Ishikawa (cell line): ENCODE results near the gene TGFB1.
"Not testable (repeated sequence)": the region's sequence is repeated elsewhere in the genome, so short reads cannot be mapped to it uniquely, and the experiment has no call there.

Experiments
- CEBPB ChIP-seq: IDR thresholded peaks from 2 replicates; pipeline ENCODE4 v1.6.1; 2012
- EGR1 ChIP-seq: IDR thresholded peaks from 2 replicates; pipeline ENCODE4 v1.6.1; 2012
- EP300 ChIP-seq: IDR thresholded peaks from 2 replicates; pipeline ENCODE4 v1.6.1; 2012; ENCODE audit warnings: borderline replicate concordance
- FOXM1 ChIP-seq: IDR thresholded peaks from 2 replicates; pipeline ENCODE4 v1.6.1; 2012; ENCODE audit warnings: low read depth, borderline replicate concordance
- MAX ChIP-seq: IDR thresholded peaks from 2 replicates; pipeline ENCODE4 v1.6.1; 2012
- NFIC ChIP-seq: IDR thresholded peaks from 2 replicates; pipeline ENCODE4 v1.6.1; 2012
- RAD21 ChIP-seq: IDR thresholded peaks from 2 replicates; pipeline ENCODE4 v1.6.1; 2012; ENCODE audit warnings: low read depth
- REST ChIP-seq: IDR thresholded peaks from 2 replicates; pipeline ENCODE4 v1.6.1; 2012; ENCODE audit warnings: low read depth, mild to moderate bottlenecking
- TAF1 ChIP-seq: IDR thresholded peaks from 2 replicates; pipeline ENCODE4 v1.6.1; 2012; ENCODE audit warnings: low read depth, mild to moderate bottlenecking
- TCF12 ChIP-seq: IDR thresholded peaks from 2 replicates; pipeline ENCODE4 v1.6.1; 2012; ENCODE audit warnings: low read depth
- TEAD4 ChIP-seq: IDR thresholded peaks from 2 replicates; pipeline ENCODE4 v1.6.1; 2012
- USF1 ChIP-seq: IDR thresholded peaks from 2 replicates; pipeline ENCODE4 v1.6.1; 2012
- YY1 ChIP-seq: IDR thresholded peaks from 2 replicates; pipeline ENCODE4 v1.6.1; 2012; ENCODE audit warnings: low read depth
- ZBTB7A ChIP-seq: IDR thresholded peaks from 2 replicates; pipeline ENCODE4 v1.6.1; 2012; ENCODE audit warnings: low read depth

GRCh38 chr19:41289814-41290213 lies 63.9 kb downstream of the TGFB1 start:
- TF ChIP-seq RAD21, TAF1, YY1, EGR1, FOXM1, EP300, NFIC, ZBTB7A, MAX, TCF12, CEBPB, TEAD4, USF1: not testable (repeated sequence)
- peak; percentile 38; the same call in 1 of the 2 replicates for TF ChIP-seq REST
